HG02973 (cell line): ENCODE measurements around the gene DIS3L2.

Experiments
- ATAC-seq: cut with Tn5 transposase; IDR thresholded peaks from one replicate; pipeline ENCODE4 v1.9.1; 2021; ENCODE audit warnings: moderate library complexity; ENCODE audit not compliant: unreplicated experiment

The DIS3L2 gene

GRCh38 chr2:231955758-231956472, 5.6 kb upstream of the DIS3L2 start:
- no peak for ATAC-seq

DNA sequence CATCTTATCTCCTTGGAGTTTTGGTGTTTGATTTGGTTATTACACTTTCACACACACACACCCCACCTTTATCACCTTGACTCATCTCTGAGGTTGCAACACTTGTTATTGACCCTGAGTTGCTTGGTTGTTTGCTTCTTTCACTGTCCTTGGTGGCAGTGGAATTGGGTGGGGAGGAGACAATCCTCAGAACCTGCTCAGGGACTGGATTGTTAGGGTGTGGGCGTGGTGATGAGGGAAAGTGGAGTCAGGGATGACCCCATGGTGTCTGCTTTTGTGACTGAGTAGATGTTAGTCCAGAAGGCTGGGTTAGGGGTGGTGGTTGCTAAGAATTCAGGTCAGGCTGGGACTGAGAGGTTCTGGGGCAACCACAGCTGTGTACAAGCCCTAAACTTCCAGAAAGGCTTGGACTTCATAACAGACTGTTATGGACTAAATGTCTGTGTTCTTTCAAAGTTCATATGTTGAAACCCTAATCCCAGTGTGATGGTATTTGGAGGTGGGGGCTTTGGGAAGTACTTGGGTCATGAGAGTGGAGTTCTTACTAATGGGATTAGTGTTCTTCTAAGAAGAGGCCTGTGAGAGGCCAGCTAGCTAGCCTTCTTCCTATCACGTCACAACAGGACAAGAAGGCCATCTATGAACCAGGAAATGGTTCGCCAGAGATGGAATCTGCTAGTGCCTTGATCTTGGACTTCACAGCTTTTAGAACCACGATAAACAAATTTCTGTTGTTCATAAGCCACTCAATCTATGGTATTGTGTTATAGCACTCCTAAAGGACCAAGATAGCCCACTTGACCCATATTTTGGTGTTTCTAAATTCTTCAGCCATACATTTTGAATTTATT, 3.4 kb upstream of the DIS3L2 start:
- ATAC-seq: no peak

DNA sequence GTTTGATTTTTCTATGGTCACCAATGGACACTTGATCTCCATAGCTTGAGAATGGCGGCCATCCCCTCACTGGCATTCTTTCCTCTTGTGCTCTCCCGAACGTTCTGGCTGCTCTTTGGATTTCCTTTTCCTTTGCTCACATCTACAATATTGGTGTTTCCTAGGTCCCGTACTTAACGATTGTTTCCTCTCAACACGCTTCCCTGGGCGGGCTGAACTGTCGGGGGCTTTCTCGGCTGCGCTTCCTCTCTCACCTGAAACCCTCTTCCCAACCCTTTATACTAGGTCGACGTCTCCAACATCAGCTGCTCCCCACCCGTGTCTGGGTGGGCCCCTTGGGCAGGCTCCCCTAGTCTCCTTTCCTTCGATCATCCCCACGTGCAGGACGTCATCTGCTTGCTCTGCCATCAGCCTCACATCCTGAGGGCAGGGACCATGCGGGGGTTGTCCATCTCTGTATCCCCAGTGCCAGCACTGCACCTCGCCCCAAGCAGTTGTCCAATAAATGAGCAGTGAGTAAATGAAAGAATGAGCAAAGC, 634 bp upstream of the DIS3L2 start:
- no peak for ATAC-seq

- ATAC-seq: no peak
Observed at GRCh38 chr2:231965102-231965501, 3.6 kb downstream of the DIS3L2 start.

DNA sequence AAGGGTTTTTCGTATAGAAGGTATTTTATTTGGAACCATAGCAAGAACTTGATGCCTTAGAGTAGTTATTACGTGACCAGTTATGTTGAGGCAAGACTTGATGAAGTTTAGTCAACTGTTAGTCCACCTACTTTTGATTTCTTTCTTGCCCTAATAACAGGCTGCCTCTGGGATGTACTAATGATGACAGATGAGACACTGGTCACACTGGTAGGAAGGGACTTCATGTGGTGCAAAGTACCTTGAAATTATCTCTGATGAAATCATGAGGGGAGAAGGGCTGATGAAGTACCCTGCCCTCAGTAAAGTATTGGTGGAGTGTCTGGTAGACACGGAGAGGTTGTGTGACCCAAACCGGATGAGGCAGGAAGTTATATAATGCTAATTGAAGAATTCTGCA, 5.4 kb downstream of the DIS3L2 start:
- no peak for ATAC-seq

- no peak for ATAC-seq
Observed at GRCh38 chr2:231968820-231969219, 7.3 kb downstream of the DIS3L2 start.

- ATAC-seq: no peak
Observed at GRCh38 chr2:231970461-231970860, 8.9 kb downstream of the DIS3L2 start.

GRCh38 chr2:231975001-231975400, 13.5 kb downstream of the DIS3L2 start:
- no peak for ATAC-seq

- no peak for ATAC-seq
Observed at GRCh38 chr2:231977430-231977829, 15.9 kb downstream of the DIS3L2 start.

DNA sequence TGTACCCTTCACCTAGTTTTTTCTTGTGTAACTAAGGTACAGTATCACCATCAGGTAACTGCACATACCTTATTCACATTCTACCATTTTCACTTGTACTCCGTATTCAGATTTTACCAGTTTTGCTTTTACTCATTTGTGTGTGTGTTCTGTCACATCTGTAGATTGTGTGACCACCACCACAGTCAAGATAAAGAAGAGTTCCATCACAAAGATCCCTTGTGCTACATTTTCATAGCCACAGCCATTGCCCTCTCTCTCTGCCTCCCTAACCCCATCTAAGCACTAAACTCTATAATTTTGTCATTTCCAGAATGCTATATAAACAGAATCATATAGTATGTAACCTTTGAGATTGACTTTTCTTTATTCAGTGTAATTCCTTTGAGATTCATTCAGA, 23.5 kb downstream of the DIS3L2 start:
- ATAC-seq: no peak

DNA sequence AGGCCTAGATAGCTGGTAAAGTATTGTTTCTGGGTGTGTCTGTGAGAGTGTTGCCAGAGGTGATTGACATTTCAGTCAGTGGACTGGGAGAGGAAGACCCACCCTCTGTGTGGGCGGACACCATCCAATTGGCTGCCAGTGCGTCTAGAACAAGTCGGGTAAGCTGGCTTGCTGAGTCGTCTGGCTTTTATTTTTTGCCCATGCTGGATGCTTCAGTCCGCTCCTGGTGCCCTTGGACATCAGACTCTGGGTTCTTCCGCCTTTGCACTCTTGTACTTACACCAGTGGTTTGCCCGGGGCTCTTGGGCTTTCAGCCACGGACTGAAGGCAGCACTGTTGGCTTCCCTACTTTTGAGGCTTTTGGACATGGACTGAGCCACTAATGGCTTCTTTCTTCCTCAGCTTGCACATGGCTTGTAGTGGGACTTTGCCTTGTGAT, 24.3 kb downstream of the DIS3L2 start:
- ATAC-seq: no peak

- no peak for ATAC-seq
Observed at GRCh38 chr2:231987124-231987727, 25.7 kb downstream of the DIS3L2 start.

DNA sequence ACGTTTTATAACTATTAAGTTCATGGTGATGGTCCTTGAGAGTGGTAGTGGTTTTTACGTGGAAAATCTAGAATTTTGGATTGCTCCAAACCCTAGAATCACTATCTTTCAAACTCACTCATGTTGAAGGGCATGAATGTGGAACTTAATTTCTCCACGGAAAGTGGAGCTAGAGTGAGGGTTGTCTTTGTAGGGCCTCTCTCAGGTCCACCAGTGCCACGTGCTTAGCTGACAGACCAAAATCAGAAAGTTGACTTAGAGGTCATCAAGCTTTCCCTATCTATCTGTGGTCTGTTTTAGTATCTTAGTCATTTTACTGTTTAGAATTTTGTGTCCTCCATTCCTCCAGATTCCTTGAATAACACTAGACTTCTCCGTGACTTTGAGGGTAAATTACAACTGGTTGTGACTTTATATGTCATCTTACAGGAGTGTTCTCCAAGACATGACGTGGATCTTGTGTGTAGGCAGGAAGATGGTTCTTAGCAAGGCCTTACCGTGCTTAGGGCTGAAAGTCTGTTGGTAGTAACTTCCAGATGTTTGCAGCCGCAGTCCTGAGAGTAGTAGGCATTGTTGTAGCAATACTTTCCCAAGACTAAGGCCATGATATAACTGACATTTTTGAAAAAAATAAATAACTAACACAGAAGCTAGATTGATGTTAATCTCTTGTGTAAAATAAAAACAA, 26.8 kb downstream of the DIS3L2 start:
- no peak for ATAC-seq

DNA sequence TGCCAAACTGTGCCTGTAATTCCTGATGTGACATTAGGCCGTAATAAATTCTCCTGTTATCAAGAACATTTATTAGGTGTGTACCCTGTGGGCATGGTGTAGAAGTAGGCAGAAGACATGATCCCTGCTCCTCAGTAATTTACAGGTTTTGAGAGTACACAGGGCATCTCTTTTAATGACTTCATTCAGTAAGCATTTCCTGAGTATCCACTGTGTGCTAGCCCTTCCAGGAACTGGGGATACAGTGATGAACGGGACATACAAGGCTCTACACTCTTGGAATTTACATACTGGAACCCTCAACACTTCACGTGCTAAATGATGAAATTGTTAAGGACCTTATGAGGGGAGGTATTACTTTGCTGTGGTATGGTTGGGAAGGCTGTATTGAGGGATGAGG, 30.2 kb downstream of the DIS3L2 start:
- no peak for ATAC-seq

DNA sequence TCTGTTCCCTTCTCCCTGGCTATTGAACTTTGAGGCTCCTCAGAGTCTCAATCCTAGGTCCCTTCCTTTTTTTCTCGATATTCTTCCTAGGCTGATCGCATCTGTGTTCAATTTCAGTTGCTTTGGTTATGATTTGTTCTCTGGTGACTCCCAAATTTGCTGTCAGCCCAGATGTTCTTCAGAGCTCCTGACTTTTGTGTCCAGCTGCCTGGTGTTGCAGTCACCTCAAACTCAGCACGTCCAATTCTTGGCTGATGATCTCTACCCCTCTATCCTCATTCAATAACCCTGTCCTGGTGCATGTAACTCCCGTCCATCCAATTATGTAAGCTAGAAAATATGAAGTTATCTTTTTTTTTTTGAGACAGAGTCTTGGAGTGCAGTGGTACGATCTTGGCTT, 31.4 kb downstream of the DIS3L2 start:
- ATAC-seq: no peak

DNA sequence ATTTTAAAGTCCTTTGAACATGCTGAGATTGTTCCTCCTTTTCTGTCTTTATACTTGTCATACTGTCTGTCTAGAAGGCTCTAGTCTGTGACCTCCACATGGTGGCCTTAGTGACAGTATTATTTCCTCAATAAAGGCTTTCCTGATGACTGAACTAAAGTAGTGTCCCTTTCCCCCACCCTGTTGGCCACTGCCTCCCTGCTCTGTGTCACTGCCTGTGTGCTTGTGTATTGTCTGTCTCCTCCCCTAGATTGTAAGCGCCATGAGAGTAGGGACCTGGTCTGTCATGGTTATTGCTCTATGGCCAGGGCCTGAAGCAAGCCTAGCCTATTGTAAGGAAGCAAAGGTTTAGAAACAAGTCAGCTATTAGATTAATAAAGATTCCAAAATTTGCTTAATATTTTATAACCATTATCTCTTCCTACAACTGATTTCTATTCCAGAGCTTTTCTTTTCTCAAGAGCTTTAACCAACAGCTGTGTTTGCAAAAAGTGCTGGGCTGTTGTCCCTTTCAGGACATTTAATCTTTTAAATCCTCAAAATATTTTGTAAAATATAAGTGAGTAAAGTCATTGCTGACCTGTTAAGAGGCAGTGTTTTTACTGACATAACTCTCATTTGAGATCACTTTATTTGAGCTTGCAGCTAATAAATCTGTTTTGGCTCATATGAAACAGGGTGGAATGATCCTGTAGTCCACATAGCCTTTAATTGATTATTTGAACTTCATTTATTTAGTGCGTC, 35.5 kb downstream of the DIS3L2 start:
- ATAC-seq: no peak

DNA sequence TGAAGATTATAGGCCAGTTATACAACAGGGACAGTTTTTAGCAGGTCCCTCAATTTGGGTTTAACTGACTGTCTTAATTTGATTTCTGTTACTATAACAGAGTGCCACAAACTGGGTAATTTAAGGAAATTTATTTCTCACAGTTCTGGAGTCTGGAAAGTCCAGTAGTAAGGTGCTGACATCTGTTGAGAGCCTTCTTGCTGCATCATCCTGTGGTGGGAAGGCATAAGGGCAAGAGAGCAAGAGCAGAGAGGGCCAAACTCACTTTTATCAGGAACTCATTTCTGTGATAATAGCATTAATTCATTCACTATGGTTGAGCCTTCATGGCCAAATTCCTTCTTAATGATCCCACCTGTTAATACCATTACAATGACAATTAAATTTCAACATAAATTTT, 36.5 kb downstream of the DIS3L2 start:
- no peak for ATAC-seq

DNA sequence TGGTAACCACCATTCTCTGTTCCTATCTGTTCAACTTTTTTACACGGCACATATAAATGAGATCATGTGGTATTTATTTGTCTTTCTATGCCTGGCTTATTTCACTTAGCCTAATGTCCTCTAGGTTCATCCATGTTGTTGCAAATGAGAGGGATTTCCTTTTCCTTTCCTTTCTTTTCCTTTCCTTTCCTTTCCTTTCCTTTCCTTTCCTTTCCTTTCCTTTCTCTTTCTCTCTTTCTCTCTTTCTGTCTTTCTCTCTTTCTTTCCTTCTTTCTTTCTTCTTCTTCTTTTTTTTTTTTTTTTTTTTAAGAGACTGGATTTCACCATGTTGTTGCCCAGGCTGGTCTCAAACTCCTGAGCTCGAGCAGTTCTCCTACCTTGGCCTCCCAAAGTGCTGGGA, 38.9 kb downstream of the DIS3L2 start:
- ATAC-seq: no peak

DNA sequence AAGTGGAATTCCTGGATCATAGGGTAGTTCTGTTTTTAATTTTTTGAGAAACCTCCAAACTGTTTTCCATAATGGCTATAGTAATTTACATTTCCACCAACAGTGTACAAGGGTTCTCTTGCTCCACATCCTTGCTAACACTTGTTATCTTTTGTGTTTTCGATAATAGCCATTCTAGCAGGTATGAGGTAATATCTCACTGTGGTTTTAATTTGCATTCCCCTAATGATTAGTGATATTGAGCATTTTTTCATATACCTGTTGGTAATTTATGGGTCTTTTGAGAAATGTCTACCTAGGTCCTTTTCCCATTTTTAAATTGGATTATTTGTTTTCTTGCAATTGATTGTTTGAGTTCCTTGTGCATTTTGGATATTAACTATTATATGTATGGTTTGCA, 39.6 kb downstream of the DIS3L2 start:
- no peak for ATAC-seq

DNA sequence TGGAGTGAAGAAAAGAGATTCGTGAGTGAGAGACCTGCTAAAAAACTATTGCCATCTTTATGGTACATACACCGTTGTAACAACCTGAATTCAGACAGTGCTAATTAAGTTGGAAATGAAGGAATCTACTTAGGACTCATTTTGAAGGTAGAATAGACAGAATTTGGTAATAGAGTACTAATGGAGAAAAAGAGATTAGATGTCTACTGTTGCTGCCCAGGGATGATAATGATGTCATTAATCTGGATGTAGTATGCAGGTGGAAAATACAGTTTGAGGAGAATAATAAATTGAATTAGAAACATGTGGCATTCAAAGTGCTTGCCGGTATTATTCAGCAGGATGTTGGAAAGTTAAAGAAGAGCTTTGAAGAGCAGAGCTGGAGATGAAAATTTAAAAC, 44.7 kb downstream of the DIS3L2 start:
- ATAC-seq: no peak
